Liver (tissue), 9 donors: ENCODE data around the gene UBL4A. TPM values are rescaled to one million over a fixed set of nuclear protein-coding genes. Genes with fewer than 3 reads are reported as not detected.
A peak's percentile ranks its signal among the peaks of the same experiment; 100 is the strongest.

ENCODE experiments used
- DNase-seq: peaks from one replicate; pipeline ENCODE4 v3.0.0-alpha.2; 2017; ENCODE audit warnings: low spot score
- H3K27ac ChIP-seq, 2 donors: one replicate each; pipeline ENCODE4 v1.7.0; 2013; ENCODE audit warnings: inconsistent platforms in 2 of 2, low read length in 2 of 2, control low read depth in 1 of 2, low read depth in 1 of 2, mild to moderate bottlenecking in 1 of 2
- H3K27me3 ChIP-seq, 4 donors: one replicate each; pipeline versions ENCODE4 v1.6.1 to v1.7.0; 2013; ENCODE audit warnings: low read length in 3 of 4, inconsistent platforms in 1 of 4, mild to moderate bottlenecking in 1 of 4, moderate library complexity in 1 of 4; ENCODE audit not compliant: control insufficient read depth in 4 of 4, insufficient read depth in 4 of 4
- H3K36me3 ChIP-seq, 4 donors: one replicate each; pipeline versions ENCODE4 v1.6.1 to v1.7.0; 2013; ENCODE audit warnings: low read length in 3 of 4, mild to moderate bottlenecking in 3 of 4, low read depth in 1 of 4, moderate library complexity in 1 of 4; ENCODE audit not compliant: control insufficient read depth in 4 of 4, insufficient read depth in 3 of 4
- H3K4me1 ChIP-seq, 4 donors: one replicate each; pipeline versions ENCODE4 v1.6.1 to v1.7.0; 2013; ENCODE audit warnings: low read length in 3 of 4, mild to moderate bottlenecking in 3 of 4, moderate library complexity in 1 of 4; ENCODE audit not compliant: control insufficient read depth in 4 of 4, insufficient read depth in 4 of 4
- H3K4me3 ChIP-seq, 3 donors: one replicate each; pipeline versions ENCODE4 v1.6.1 to v1.7.0; 2013; ENCODE audit warnings: low read length in 3 of 3, control low read depth in 1 of 3, low read depth in 1 of 3, mild to moderate bottlenecking in 1 of 3
- H3K9ac ChIP-seq, 2 donors: one replicate each; pipeline ENCODE4 v1.7.0; 2013; ENCODE audit warnings: low read length in 2 of 2, mild to moderate bottlenecking in 2 of 2, moderate library complexity in 2 of 2, control low read depth in 1 of 2, low read depth in 1 of 2
- H3K9me3 ChIP-seq, 4 donors: one replicate each; pipeline versions ENCODE4 v1.6.1 to v1.7.0; 2013; ENCODE audit warnings: low read length in 3 of 4; ENCODE audit not compliant: control insufficient read depth in 4 of 4
- ATF3 ChIP-seq: IDR thresholded peaks from 2 replicates; pipeline ENCODE4 v1.6.1; 2016; ENCODE audit warnings: antibody characterized with exemption
- EGR1 ChIP-seq, 2 donors: IDR thresholded peaks; 2 replicates each; pipeline ENCODE4 v1.6.1; 2016 to 2018; ENCODE audit warnings: antibody characterized with exemption in 2 of 2, low read depth in 2 of 2
- FOXA1 ChIP-seq: IDR thresholded peaks from 2 replicates; pipeline ENCODE4 v1.6.1; 2016; ENCODE audit warnings: antibody characterized with exemption
- FOXA2 ChIP-seq: IDR thresholded peaks from 2 replicates; pipeline ENCODE4 v1.6.1; 2016; ENCODE audit warnings: antibody characterized with exemption
- GABPA ChIP-seq, 2 donors: IDR thresholded peaks in 1 of 2; conservative IDR thresholded peaks in 1 of 2; 2 replicates each; pipeline ENCODE4 v1.6.1; 2016; ENCODE audit warnings: antibody characterized with exemption in 2 of 2, mild to moderate bottlenecking in 1 of 2, moderate library complexity in 1 of 2
- HNF4A ChIP-seq, 2 donors: conservative IDR thresholded peaks; 2 replicates each; pipeline ENCODE4 v1.6.1; 2016; ENCODE audit warnings: antibody characterized with exemption in 2 of 2, mild to moderate bottlenecking in 2 of 2
- HNF4G ChIP-seq: IDR thresholded peaks from 2 replicates; pipeline ENCODE4 v1.6.1; 2016; ENCODE audit warnings: antibody characterized with exemption
- JUND ChIP-seq, 2 donors: IDR thresholded peaks; 2 replicates each; pipeline ENCODE4 v1.6.1; 2016; ENCODE audit warnings: antibody characterized with exemption in 2 of 2
- NR2F2 ChIP-seq: IDR thresholded peaks from 2 replicates; pipeline ENCODE4 v1.6.1; 2016; ENCODE audit warnings: antibody characterized with exemption
- RAD21 ChIP-seq, 2 donors: IDR thresholded peaks; 2 replicates each; pipeline ENCODE4 v1.6.1; 2016; ENCODE audit warnings: antibody characterized with exemption in 2 of 2, mild to moderate bottlenecking in 2 of 2
- RXRA ChIP-seq, 2 donors: IDR thresholded peaks; 2 replicates each; pipeline ENCODE4 v1.6.1; 2017 to 2018; ENCODE audit warnings: antibody characterized with exemption in 2 of 2, mild to moderate bottlenecking in 1 of 2
- SP1 ChIP-seq: IDR thresholded peaks from 2 replicates; pipeline ENCODE4 v1.6.1; 2018; ENCODE audit warnings: antibody characterized with exemption, mild to moderate bottlenecking
- TAF1 ChIP-seq: conservative IDR thresholded peaks from 2 replicates; pipeline ENCODE4 v1.6.1; 2016; ENCODE audit warnings: antibody characterized with exemption, mild to moderate bottlenecking
- YY1 ChIP-seq: IDR thresholded peaks from 2 replicates; pipeline ENCODE4 v1.6.1; 2016; ENCODE audit warnings: antibody characterized with exemption, mild to moderate bottlenecking
- ZBTB33 ChIP-seq: IDR thresholded peaks from 2 replicates; pipeline ENCODE4 v1.6.1; 2016; ENCODE audit warnings: antibody characterized with exemption
- WGBS: extraction: QIAGEN DNeasy Blood & Tissue Kit; methylation state at CpG from one replicate; pipeline ENCODE4 v1.1.7; 2013; 5-methylcytosine and 5-hydroxymethylcytosine counted together
- polyA plus RNA-seq, 2 donors: library from polyadenylated mRNA; stranded (reverse) in 1 of 2; unstranded in 1 of 2; fragments of 200-250 nt in 1 of 2; fragments of >200 nt in 1 of 2; fragmentation: Nextera tagmentation in 1 of 2; extraction: Ambion mirVana in 1 of 2; gene quantifications; one replicate each; pipeline versions ENCODE4 v1.2.1 to v1.2.3, GENCODE V29; 2013 to 2015
- total RNA-seq, 2 donors: library from RNA; depleted of rRNA; stranded (reverse); fragments of >200 nt; gene quantifications; one replicate each; pipeline ENCODE4 v1.2.3, GENCODE V29; 2014
- TF ChIP-seq, protein P1 (sequence below): fragments of 150-350 bp; IDR thresholded peaks from 2 replicates; pipeline ENCODE4 v1.5.1; 2017; ENCODE audit warnings: improper control_type of control experiment, low read depth, low read length; ENCODE audit not compliant: missing input control
- TF ChIP-seq, protein P2 (sequence below): IDR thresholded peaks from 2 replicates; pipeline ENCODE4 v1.6.1; 2016; ENCODE audit warnings: antibody characterized with exemption
- TF ChIP-seq, protein P3 (sequence below): IDR thresholded peaks from 2 replicates; pipeline ENCODE4 v1.6.1; 2016; ENCODE audit warnings: antibody characterized with exemption, mild to moderate bottlenecking
- donor health status: healthy.
- donor health status: healthy.
- donor health status: healthy.
- donor health status: healthy.
- donor health status: healthy.

UBL4A gene
- total and polyA plus RNA-seq, 4 donors: 13.9 to 22.2 (median 20.8) TPM

- Histone ChIP-seq H3K9me3 (no peaks in the 10 kb centered on the region), H3K9ac (no peak overlapping the region), H3K27me3 (no peaks in the 10 kb centered on the region), H3K27ac (no peak overlapping the region), H3K4me3 (no peak overlapping the region), H3K4me1 (peaks cover 4 to 12% (median 8%) of the 10 kb centered on the region in 4 donors), H3K36me3 (peaks cover 0 to 26% (median 10%) of the 10 kb centered on the region in 4 donors)
- WGBS: 98% methylated on average over 16 of the region's 16 CpGs
- no peak for DNase-seq
- TF ChIP-seq, protein P1, sequence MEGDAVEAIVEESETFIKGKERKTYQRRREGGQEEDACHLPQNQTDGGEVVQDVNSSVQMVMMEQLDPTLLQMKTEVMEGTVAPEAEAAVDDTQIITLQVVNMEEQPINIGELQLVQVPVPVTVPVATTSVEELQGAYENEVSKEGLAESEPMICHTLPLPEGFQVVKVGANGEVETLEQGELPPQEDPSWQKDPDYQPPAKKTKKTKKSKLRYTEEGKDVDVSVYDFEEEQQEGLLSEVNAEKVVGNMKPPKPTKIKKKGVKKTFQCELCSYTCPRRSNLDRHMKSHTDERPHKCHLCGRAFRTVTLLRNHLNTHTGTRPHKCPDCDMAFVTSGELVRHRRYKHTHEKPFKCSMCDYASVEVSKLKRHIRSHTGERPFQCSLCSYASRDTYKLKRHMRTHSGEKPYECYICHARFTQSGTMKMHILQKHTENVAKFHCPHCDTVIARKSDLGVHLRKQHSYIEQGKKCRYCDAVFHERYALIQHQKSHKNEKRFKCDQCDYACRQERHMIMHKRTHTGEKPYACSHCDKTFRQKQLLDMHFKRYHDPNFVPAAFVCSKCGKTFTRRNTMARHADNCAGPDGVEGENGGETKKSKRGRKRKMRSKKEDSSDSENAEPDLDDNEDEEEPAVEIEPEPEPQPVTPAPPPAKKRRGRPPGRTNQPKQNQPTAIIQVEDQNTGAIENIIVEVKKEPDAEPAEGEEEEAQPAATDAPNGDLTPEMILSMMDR: no peak
- TF ChIP-seq SP1 (no peak), TAF1 (no peak), YY1 (no peak), ATF3 (no peak), GABPA (IDR thresholded peaks at IDR 0.05 in 1 of 2, conservative IDR thresholded peaks at IDR 0.05 in 1 of 2) (no peak), EGR1 (IDR thresholded peaks at IDR 0.05; ENCODE audit: low read depth in 2 of 2) (no peak), FOXA2 (no peak), JUND (IDR thresholded peaks at IDR 0.05) (no peak), HNF4A (conservative IDR thresholded peaks at IDR 0.05) (no peak), NR2F2 (no peak), FOXA1 (no peak), RXRA (IDR thresholded peaks at IDR 0.05) (no peak), RAD21 (IDR thresholded peaks at IDR 0.05) (no peak), HNF4G (no peak)
- TF ChIP-seq, protein P2, sequence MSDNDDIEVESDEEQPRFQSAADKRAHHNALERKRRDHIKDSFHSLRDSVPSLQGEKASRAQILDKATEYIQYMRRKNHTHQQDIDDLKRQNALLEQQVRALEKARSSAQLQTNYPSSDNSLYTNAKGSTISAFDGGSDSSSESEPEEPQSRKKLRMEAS: no peak
- TF ChIP-seq, protein P3, sequence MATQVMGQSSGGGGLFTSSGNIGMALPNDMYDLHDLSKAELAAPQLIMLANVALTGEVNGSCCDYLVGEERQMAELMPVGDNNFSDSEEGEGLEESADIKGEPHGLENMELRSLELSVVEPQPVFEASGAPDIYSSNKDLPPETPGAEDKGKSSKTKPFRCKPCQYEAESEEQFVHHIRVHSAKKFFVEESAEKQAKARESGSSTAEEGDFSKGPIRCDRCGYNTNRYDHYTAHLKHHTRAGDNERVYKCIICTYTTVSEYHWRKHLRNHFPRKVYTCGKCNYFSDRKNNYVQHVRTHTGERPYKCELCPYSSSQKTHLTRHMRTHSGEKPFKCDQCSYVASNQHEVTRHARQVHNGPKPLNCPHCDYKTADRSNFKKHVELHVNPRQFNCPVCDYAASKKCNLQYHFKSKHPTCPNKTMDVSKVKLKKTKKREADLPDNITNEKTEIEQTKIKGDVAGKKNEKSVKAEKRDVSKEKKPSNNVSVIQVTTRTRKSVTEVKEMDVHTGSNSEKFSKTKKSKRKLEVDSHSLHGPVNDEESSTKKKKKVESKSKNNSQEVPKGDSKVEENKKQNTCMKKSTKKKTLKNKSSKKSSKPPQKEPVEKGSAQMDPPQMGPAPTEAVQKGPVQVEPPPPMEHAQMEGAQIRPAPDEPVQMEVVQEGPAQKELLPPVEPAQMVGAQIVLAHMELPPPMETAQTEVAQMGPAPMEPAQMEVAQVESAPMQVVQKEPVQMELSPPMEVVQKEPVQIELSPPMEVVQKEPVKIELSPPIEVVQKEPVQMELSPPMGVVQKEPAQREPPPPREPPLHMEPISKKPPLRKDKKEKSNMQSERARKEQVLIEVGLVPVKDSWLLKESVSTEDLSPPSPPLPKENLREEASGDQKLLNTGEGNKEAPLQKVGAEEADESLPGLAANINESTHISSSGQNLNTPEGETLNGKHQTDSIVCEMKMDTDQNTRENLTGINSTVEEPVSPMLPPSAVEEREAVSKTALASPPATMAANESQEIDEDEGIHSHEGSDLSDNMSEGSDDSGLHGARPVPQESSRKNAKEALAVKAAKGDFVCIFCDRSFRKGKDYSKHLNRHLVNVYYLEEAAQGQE: no peak
Measured at GRCh38 chrX:154445776-154446175, 40.6 kb downstream of the UBL4A start.

DNA sequence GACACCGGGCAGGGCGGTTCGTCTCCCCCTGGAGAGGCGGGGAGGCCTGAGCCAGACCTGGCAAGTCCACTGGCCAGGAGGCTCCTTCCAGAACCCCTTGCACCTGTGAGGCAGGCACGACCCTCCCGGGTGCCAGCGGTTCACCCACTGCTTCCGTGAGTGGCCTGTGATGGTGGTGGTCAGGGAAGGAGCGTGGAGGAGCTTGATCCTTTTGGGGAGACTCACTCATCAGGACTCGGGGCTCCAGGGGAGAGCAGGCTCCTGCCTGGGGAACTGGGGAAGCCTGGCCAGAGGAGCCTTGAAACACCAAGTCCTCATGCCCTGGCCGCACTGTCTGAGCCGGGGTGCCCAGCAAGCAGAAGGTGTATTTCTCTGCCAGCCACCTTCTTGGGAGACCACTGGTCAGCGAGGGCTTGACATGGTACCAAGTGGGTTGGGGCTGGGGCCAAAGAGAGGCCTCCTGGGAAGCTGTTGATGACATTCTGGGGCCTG lies 41.6 kb downstream of the UBL4A start:
- Histone ChIP-seq H3K9me3 (no peaks in the 10 kb centered on the region), H3K36me3 (peaks cover 0 to 19% (median 7%) of the 10 kb centered on the region in 4 donors), H3K27ac (no peak overlapping the region), H3K9ac (no peak overlapping the region), H3K27me3 (no peaks in the 10 kb centered on the region), H3K4me1 (peaks cover 6 to 17% (median 10%) of the 10 kb centered on the region in 4 donors), H3K4me3 (peak overlapping the region in 2 of 3 donors; percentile 43 to 77)
- no peak for TF ChIP-seq FOXA2
- no peak for TF ChIP-seq NR2F2
- no peak for TF ChIP-seq ZBTB33
- no peak for TF ChIP-seq ATF3
- TF ChIP-seq, protein P1: no peak
- 73% methylated on average over 13 of the region's 13 CpGs for WGBS
- no peak for DNase-seq
